IPS DF 6.9 (cell line): ENCODE results near the gene TRAPPC2L.

Experiments
- DNase-seq: peaks from one replicate; pipeline ENCODE4 v3.0.0-alpha.2; 2013; ENCODE audit warnings: low read depth, low spot score
- H3K27ac ChIP-seq: one replicate; pipeline ENCODE4 v1.5.1; 2013; ENCODE audit warnings: low read length, control low read depth
- H3K27me3 ChIP-seq: 2 replicates; pipeline ENCODE4 v1.6.1; 2013; ENCODE audit warnings: mild to moderate bottlenecking, low read length; ENCODE audit not compliant: control insufficient read depth, insufficient read depth
- H3K36me3 ChIP-seq: 2 replicates; pipeline ENCODE4 v1.6.1; 2013; ENCODE audit warnings: low read length; ENCODE audit not compliant: control insufficient read depth, insufficient read depth
- H3K4me1 ChIP-seq: 2 replicates; pipeline ENCODE4 v1.6.1; 2013; ENCODE audit warnings: low read length; ENCODE audit not compliant: control insufficient read depth, insufficient read depth
- H3K4me3 ChIP-seq: 2 replicates; pipeline ENCODE4 v1.5.1; 2013; ENCODE audit warnings: mild to moderate bottlenecking, low read length
- H3K9me3 ChIP-seq: 2 replicates; pipeline ENCODE4 v1.6.1; 2013; ENCODE audit warnings: low read length, inconsistent platforms; ENCODE audit not compliant: control insufficient read depth, insufficient read depth
- WGBS: extraction: QIAGEN DNeasy Blood & Tissue Kit; methylation state at CpG from one replicate; pipeline ENCODE4 v1.1.7; 2013; ENCODE audit warnings: mixed read lengths, missing lambda C conversion rate; ENCODE audit not compliant: insufficient read length, insufficient coverage; 5-methylcytosine and 5-hydroxymethylcytosine counted together

TRAPPC2L gene

GRCh38 chr16:88839745-88840599 is 17.0 kb upstream of the TRAPPC2L start:
- no peaks in the 10 kb centered on the region for H3K4me1 ChIP-seq
- H3K4me3 ChIP-seq: no peak overlapping the region; the same call in 1 of the 2 replicates
- no peaks in the 10 kb centered on the region for H3K27me3 ChIP-seq
- H3K36me3 ChIP-seq: peaks cover 14% of the 10 kb centered on the region; the same call in 1 of the 2 replicates
- WGBS: no CpG with 5 or more reads among the region's 24 CpGs
- no peak overlapping the region for H3K27ac ChIP-seq
- H3K9me3 ChIP-seq: no peaks in the 10 kb centered on the region
- no peak for DNase-seq

DNA sequence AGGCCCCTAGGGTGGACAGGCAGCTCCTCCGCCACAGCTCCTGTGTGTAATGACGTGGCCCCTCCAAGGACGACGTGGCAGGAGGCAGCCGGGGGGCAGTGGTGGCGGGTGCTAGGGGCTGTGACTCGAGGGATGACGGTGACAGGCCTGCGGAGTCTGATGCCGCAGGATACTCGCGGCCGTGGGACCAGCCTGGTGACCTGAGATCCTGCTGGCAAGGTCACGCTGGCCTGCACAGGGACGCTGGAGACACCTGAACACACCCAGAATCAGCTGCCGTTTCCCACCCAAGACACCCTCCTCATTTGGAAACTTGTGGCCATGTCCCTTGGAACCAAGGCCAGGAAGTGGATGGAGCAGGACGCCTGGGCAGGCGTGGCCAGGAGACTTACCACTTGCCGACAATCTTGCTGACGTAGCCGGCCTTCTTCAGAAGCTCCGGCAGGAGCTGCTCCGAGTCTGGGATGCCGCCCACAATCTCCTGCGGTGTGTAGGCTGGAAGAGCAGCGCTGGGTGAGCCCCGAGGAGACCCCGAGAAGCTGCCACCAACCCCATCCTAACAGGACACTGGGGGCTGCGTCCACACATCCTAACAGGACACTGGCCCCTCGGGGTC is 16.2 kb upstream of the TRAPPC2L start:
- WGBS: no CpG with 5 or more reads among the region's 30 CpGs
- Histone ChIP-seq H3K36me3 (peaks cover 12% of the 10 kb centered on the region; the same call in 1 of the 2 replicates), H3K27ac (no peak overlapping the region), H3K27me3 (no peaks in the 10 kb centered on the region), H3K9me3 (no peaks in the 10 kb centered on the region), H3K4me3 (no peak overlapping the region), H3K4me1 (no peaks in the 10 kb centered on the region)
- DNase-seq: no peak

- H3K4me1 ChIP-seq: no peaks in the 10 kb centered on the region
- H3K4me3 ChIP-seq: no peak overlapping the region
- DNase-seq: no peak
- no peak overlapping the region for H3K27ac ChIP-seq
- H3K36me3 ChIP-seq: peaks cover 9% of the 10 kb centered on the region; the same call in 1 of the 2 replicates
- no peaks in the 10 kb centered on the region for H3K9me3 ChIP-seq
- no peaks in the 10 kb centered on the region for H3K27me3 ChIP-seq
- WGBS: no CpG with 5 or more reads among the region's 40 CpGs
These were observed 15.2 kb upstream of the TRAPPC2L start for GRCh38 chr16:88841521-88842307.

DNA sequence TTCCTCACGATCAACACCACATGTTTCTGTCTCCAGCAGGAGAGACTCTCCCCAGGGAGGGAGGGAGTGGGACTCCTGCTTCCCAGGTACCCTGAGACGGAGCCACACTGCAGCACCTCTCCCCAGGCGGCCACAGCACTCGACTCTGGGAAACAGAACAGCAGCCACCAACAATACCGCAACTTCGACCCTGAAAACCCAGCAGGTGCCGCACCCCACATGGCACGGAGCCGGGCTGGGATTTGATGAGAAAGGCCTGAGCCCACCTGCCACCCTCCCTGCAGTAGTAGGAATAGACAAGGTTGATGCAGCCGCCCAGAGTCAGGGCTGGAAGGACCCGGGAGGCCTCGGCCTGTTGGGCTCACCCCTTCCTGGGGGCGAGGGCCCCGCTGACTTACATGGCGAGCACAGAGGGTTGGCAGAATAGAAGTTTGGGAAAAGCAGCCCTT is 14.6 kb upstream of the TRAPPC2L start:
- DNase-seq: no peak
- peaks cover 9% of the 10 kb centered on the region; the same call in 1 of the 2 replicates for H3K36me3 ChIP-seq
- H3K9me3 ChIP-seq: no peaks in the 10 kb centered on the region
- no peaks in the 10 kb centered on the region for H3K4me1 ChIP-seq
- H3K27me3 ChIP-seq: no peaks in the 10 kb centered on the region
- no CpG with 5 or more reads among the region's 15 CpGs for WGBS
- no peak overlapping the region for H3K27ac ChIP-seq
- no peak overlapping the region for H3K4me3 ChIP-seq

- H3K4me3 ChIP-seq: no peak overlapping the region
- H3K36me3 ChIP-seq: peaks cover 9% of the 10 kb centered on the region; the same call in 1 of the 2 replicates
- DNase-seq: no peak
- no peaks in the 10 kb centered on the region for H3K27me3 ChIP-seq
- H3K9me3 ChIP-seq: no peaks in the 10 kb centered on the region
- H3K4me1 ChIP-seq: no peaks in the 10 kb centered on the region
- WGBS: no CpG with 5 or more reads among the region's 25 CpGs
- no peak overlapping the region for H3K27ac ChIP-seq
These were observed 14.1 kb upstream of the TRAPPC2L start for GRCh38 chr16:88842806-88843205.

DNA sequence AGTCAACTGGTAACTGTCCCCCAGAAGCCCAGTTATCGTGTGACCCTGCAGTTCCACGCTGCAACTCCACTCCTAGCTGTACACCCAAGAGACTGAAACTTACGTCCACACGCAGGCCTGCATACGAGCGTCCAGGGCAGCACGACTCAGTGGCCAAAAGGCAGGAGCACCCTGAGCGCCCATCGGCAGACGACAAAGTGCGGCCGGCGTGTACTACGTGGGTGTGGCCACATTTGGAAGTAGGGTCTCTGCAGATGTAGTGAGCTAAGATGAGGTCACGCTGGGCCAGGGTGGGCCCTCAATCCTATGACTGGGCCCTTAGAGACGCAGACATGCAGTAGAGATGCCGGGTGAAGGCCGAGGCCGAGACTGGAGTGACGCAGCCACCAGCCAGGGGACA is 13.7 kb upstream of the TRAPPC2L start:
- H3K4me1 ChIP-seq: no peaks in the 10 kb centered on the region
- no peak for DNase-seq
- no peak overlapping the region for H3K4me3 ChIP-seq
- H3K27ac ChIP-seq: no peak overlapping the region
- no CpG with 5 or more reads among the region's 20 CpGs for WGBS
- peaks cover 9% of the 10 kb centered on the region; the same call in 1 of the 2 replicates for H3K36me3 ChIP-seq
- H3K27me3 ChIP-seq: no peaks in the 10 kb centered on the region
- H3K9me3 ChIP-seq: no peaks in the 10 kb centered on the region

DNA sequence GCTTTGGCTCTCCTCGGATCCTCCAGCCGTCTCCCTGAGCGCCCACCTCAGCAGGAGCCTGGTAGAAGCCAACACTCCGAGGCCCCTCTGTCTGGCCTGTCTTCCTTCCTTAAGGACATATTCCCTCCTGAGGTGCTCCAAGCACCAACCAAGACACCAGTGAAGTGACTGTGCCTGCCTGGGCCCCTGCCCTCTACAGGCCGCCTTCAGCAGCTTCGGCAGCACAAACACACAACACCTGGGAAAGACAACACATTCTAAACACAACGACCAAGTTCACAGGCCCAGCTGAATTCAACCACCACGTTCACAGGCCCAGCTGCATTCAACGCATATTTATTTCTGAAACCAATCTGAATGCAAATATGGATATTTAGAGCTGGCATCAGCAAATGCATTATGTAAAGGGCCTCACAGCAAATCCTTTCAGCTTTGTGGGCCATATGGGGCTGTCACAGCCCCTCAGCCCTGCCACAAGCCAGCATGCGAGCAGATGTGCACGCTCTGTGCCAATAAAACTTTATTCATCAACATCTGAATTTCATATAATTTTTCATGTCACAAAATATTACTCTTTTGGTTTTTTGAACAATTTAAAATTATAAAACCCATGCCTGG is 12.4 kb upstream of the TRAPPC2L start:
- Histone ChIP-seq H3K27me3 (no peaks in the 10 kb centered on the region), H3K27ac (no peak overlapping the region), H3K4me1 (no peaks in the 10 kb centered on the region), H3K36me3 (peaks cover 9% of the 10 kb centered on the region; the same call in 1 of the 2 replicates), H3K4me3 (no peak overlapping the region), H3K9me3 (no peaks in the 10 kb centered on the region)
- DNase-seq: no peak
- WGBS: no CpG with 5 or more reads among the region's 11 CpGs

DNA sequence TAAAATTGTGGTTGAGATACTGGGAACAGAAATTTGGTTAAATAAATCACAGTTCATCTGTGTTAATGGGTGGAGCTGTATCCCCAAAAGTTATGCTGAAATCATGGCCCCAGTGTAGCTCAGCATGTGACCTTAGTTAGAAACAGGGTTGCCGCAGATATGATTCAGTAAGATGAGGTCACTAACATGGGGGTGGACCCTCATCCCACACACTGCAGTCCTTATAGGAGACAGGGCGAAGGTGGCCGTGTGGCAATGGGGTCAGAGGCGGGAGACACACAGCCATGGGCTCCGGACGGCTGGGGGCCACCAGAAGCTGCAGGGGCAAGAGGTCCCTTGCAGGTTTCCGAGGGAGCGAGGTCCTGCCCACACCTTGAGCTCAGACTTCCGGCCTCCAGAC is 10.8 kb upstream of the TRAPPC2L start:
- Histone ChIP-seq H3K4me3 (no peak overlapping the region), H3K4me1 (no peaks in the 10 kb centered on the region), H3K27ac (no peak overlapping the region), H3K9me3 (no peaks in the 10 kb centered on the region), H3K36me3 (no peaks in the 10 kb centered on the region), H3K27me3 (no peaks in the 10 kb centered on the region)
- no peak for DNase-seq
- no CpG with 5 or more reads among the region's 9 CpGs for WGBS

DNA sequence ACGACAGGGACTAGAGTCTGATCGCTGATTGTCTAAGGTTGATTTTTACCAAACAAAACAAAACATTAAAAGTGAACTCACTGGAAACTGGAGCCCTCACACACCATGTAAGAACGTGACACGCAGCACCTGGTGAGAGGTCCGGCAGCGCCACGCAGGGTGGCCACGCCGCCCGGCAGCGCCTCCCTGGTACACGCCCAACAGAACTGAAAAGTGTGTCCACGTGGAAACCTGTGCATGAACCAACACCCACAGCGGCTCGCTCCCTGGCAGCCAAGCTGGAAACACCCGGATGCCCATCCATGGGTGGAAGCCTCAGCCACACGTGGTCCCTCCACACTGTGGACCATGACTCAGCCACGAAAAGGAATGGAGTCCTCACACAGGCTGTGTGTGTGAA is 9.3 kb upstream of the TRAPPC2L start:
- H3K27ac ChIP-seq: no peak overlapping the region
- no peaks in the 10 kb centered on the region for H3K36me3 ChIP-seq
- H3K27me3 ChIP-seq: no peaks in the 10 kb centered on the region
- no CpG with 5 or more reads among the region's 18 CpGs for WGBS
- DNase-seq: no peak
- no peaks in the 10 kb centered on the region for H3K9me3 ChIP-seq
- H3K4me1 ChIP-seq: no peaks in the 10 kb centered on the region
- no peak overlapping the region for H3K4me3 ChIP-seq

- Histone ChIP-seq H3K27ac (no peak overlapping the region), H3K4me3 (no peak overlapping the region), H3K9me3 (no peaks in the 10 kb centered on the region), H3K4me1 (no peaks in the 10 kb centered on the region), H3K36me3 (no peaks in the 10 kb centered on the region), H3K27me3 (no peaks in the 10 kb centered on the region)
- DNase-seq: no peak
- WGBS: no CpG with 5 or more reads among the region's 21 CpGs
These were observed 8.4 kb upstream of the TRAPPC2L start for GRCh38 chr16:88848557-88848956.
